GM23248 (cell line): ENCODE data around the gene PIK3CD. TPM values are rescaled to one million over a fixed set of nuclear protein-coding genes. Genes with fewer than 3 reads are reported as not detected.

Experiments used
- DNase-seq: peaks from one replicate; pipeline ENCODE4 v3.0.0-alpha.2; 2015
- H2AFZ ChIP-seq: fragments of 200-600 bp; sonication (generic); 2 replicates; pipeline ENCODE4 v1.6.1; 2016; ENCODE audit warnings: antibody characterized with exemption
- H3F3A ChIP-seq: fragments of 200-600 bp; sonication (generic); 2 replicates; pipeline ENCODE4 v1.6.1; 2016; ENCODE audit warnings: mild to moderate bottlenecking, antibody characterized with exemption, mixed run types; ENCODE audit not compliant: insufficient read depth
- H3K27ac ChIP-seq: fragments of 200-600 bp; sonication (generic); 2 replicates; pipeline ENCODE4 v1.5.1; 2016; ENCODE audit warnings: mild to moderate bottlenecking
- H3K27me3 ChIP-seq: fragments of 200-600 bp; sonication (generic); replicated peaks from 2 replicates; pipeline ENCODE4 v1.6.1; 2016; ENCODE audit warnings: mild to moderate bottlenecking; ENCODE audit not compliant: insufficient read depth
- H3K36me3 ChIP-seq: fragments of 200-600 bp; sonication (generic); 2 replicates; pipeline ENCODE4 v1.6.1; 2016; ENCODE audit warnings: low read depth, mild to moderate bottlenecking
- H3K4me1 ChIP-seq: fragments of 200-600 bp; sonication (generic); 2 replicates; pipeline ENCODE4 v1.6.1; 2016; ENCODE audit warnings: mild to moderate bottlenecking; ENCODE audit not compliant: insufficient read depth
- H3K4me2 ChIP-seq: fragments of 200-600 bp; sonication (generic); one replicate; pipeline ENCODE4 v1.6.1; 2016; ENCODE audit warnings: mild to moderate bottlenecking; ENCODE audit not compliant: unreplicated experiment
- H3K4me3 ChIP-seq: fragments of 200-600 bp; sonication (generic); 2 replicates; pipeline ENCODE4 v1.5.1; 2016; ENCODE audit warnings: mild to moderate bottlenecking
- H3K79me2 ChIP-seq: fragments of 200-600 bp; sonication (generic); 2 replicates; pipeline ENCODE4 v1.6.1; 2016; ENCODE audit warnings: mild to moderate bottlenecking; ENCODE audit not compliant: insufficient read depth
- H3K9ac ChIP-seq: fragments of 200-600 bp; sonication (generic); 2 replicates; pipeline ENCODE4 v1.6.1; 2016; ENCODE audit warnings: mild to moderate bottlenecking
- H3K9me2 ChIP-seq: fragments of 200-600 bp; sonication (generic); 2 replicates; pipeline ENCODE4 v1.6.1; 2016; ENCODE audit warnings: mixed run types, mild to moderate bottlenecking, moderate library complexity; ENCODE audit not compliant: insufficient read depth
- H3K9me3 ChIP-seq: fragments of 200-600 bp; sonication (generic); one replicate; pipeline ENCODE4 v1.6.1; 2017; ENCODE audit warnings: low read depth
- H4K20me1 ChIP-seq: fragments of 200-600 bp; sonication (generic); 2 replicates; pipeline ENCODE4 v1.6.0; 2016; ENCODE audit not compliant: insufficient read depth
- EZH2 ChIP-seq: fragments of 200-600 bp; sonication (generic); IDR thresholded peaks from 2 replicates; pipeline ENCODE4 v1.6.1; 2018; ENCODE audit warnings: antibody characterized with exemption, mild to moderate bottlenecking; ENCODE audit not compliant: insufficient read depth, poor library complexity, severe bottlenecking
- EZH2phosphoT487 ChIP-seq: fragments of 200-600 bp; sonication (generic); IDR thresholded peaks from 2 replicates; pipeline ENCODE4 v1.6.1; 2018; ENCODE audit warnings: antibody characterized with exemption, moderate library complexity, mild to moderate bottlenecking, low read depth; ENCODE audit not compliant: insufficient read depth
- WGBS, 2 experiments: methylation state at CpG; one replicate each; pipeline ENCODE4 v1.1.6; 2015 to 2017; ENCODE audit warnings: low lambda C conversion rate in 2 of 2, low coverage in 1 of 2; ENCODE audit errors: missing lambda C conversion rate in 2 of 2; 5-methylcytosine and 5-hydroxymethylcytosine counted together
- in situ Hi-C: fragments of 300-500 bp; cut with MboI; formaldehyde crosslinking; loops from 2 replicates; pipeline ENCODE4 v1.15.0; 2020
- polyA plus RNA-seq: library from polyadenylated mRNA; unstranded; fragments of >200 nt; fragmentation: Nextera tagmentation; extraction: Ambion mirVana; gene quantifications from 2 replicates; pipeline ENCODE4 v1.2.1, GENCODE V29; 2016
- total RNA-seq: library from RNA; depleted of rRNA; stranded (reverse); fragments of >200 nt; shearing (Covaris generic); gene quantifications from 2 replicates; pipeline ENCODE4 v1.2.3, GENCODE V29; 2014

Gene PIK3CD
- total and polyA plus RNA-seq, 2 experiments from 2014 or later = 3.5 to 7.1 TPM

- Histone ChIP-seq H3K9ac (no peak overlapping the region), H3K27me3 (no peaks in the 10 kb centered on the region), H4K20me1 (no peaks in the 10 kb centered on the region), H3K27ac (no peak overlapping the region), H3K4me2 (no peak overlapping the region), H3K4me3 (no peak overlapping the region), H2AFZ (no peak overlapping the region), H3K79me2 (peaks cover 4% of the 10 kb centered on the region; the same call in 1 of the 2 replicates), H3K36me3 (no peaks in the 10 kb centered on the region), H3K9me3 (no peaks in the 10 kb centered on the region), H3F3A (peaks cover 18% of the 10 kb centered on the region), H3K9me2 (no peaks in the 10 kb centered on the region), H3K4me1 (peaks cover 35% of the 10 kb centered on the region)
- DNase-seq = no peak
- 84 to 91% methylated on average over 5 of the region's 5 CpGs for WGBS, 2 experiments
- TF ChIP-seq EZH2 (no peak), EZH2phosphoT487 (no peak)
- in situ Hi-C loops = no loop called here
Observed at GRCh38 chr1:9703165-9703509, 51.6 kb downstream of the PIK3CD start.

GRCh38 chr1:9703681-9704080 is 52.1 kb downstream of the PIK3CD start:
- 96 to 100% methylated on average over 3 of the region's 3 CpGs for WGBS, 2 experiments
- Histone ChIP-seq H3K79me2 (peaks cover 4% of the 10 kb centered on the region; the same call in 1 of the 2 replicates), H3K4me3 (no peak overlapping the region), H3K27ac (no peak overlapping the region), H3K27me3 (no peaks in the 10 kb centered on the region), H3K9me3 (no peaks in the 10 kb centered on the region), H2AFZ (no peak overlapping the region), H3F3A (peaks cover 18% of the 10 kb centered on the region), H3K36me3 (no peaks in the 10 kb centered on the region), H3K9me2 (no peaks in the 10 kb centered on the region), H3K4me1 (peaks cover 35% of the 10 kb centered on the region), H3K4me2 (no peak overlapping the region), H3K9ac (no peak overlapping the region), H4K20me1 (no peaks in the 10 kb centered on the region)
- in situ Hi-C loops = no loop called here
- no peak for DNase-seq
- no peak for TF ChIP-seq EZH2phosphoT487
- TF ChIP-seq EZH2 = no peak

- H3K36me3 ChIP-seq = no peaks in the 10 kb centered on the region
- peaks cover 26% of the 10 kb centered on the region for H3K4me1 ChIP-seq
- no peak overlapping the region for H3K9ac ChIP-seq
- peak overlapping the region; percentile 31 for H3K27ac ChIP-seq
- H3K9me3 ChIP-seq = no peaks in the 10 kb centered on the region
- WGBS, 2 experiments = 85% methylated on average over 8 of the region's 8 CpGs
- no peaks in the 10 kb centered on the region for H4K20me1 ChIP-seq
- in situ Hi-C loops = no loop called here
- H3K79me2 ChIP-seq = peaks cover 4% of the 10 kb centered on the region; the same call in 1 of the 2 replicates
- H3F3A ChIP-seq = peaks cover 18% of the 10 kb centered on the region
- no peak overlapping the region for H2AFZ ChIP-seq
- H3K4me2 ChIP-seq = no peak overlapping the region
- peak overlapping the region; percentile 1; the same call in 1 of the 2 replicates for H3K4me3 ChIP-seq
- peak; percentile 52 for DNase-seq
- H3K9me2 ChIP-seq = no peaks in the 10 kb centered on the region
- no peaks in the 10 kb centered on the region for H3K27me3 ChIP-seq
- no peak for TF ChIP-seq EZH2phosphoT487
- no peak for TF ChIP-seq EZH2
Observed at GRCh38 chr1:9705337-9706093, 54.0 kb downstream of the PIK3CD start.

GRCh38 chr1:9706178-9706577 is 54.6 kb downstream of the PIK3CD start:
- no peaks in the 10 kb centered on the region for H3K9me3 ChIP-seq
- no peak for TF ChIP-seq EZH2phosphoT487
- no peak for TF ChIP-seq EZH2
- no peaks in the 10 kb centered on the region for H4K20me1 ChIP-seq
- H3K27ac ChIP-seq = no peak overlapping the region
- H3K9me2 ChIP-seq = no peaks in the 10 kb centered on the region
- peaks cover 17% of the 10 kb centered on the region for H3F3A ChIP-seq
- no peak for DNase-seq
- peaks cover 4% of the 10 kb centered on the region; the same call in 1 of the 2 replicates for H3K79me2 ChIP-seq
- H3K27me3 ChIP-seq = no peaks in the 10 kb centered on the region
- no peak overlapping the region for H2AFZ ChIP-seq
- no peak overlapping the region for H3K4me2 ChIP-seq
- no peak overlapping the region for H3K9ac ChIP-seq
- peaks cover 20% of the 10 kb centered on the region for H3K4me1 ChIP-seq
- WGBS, 2 experiments = 91 to 93% methylated on average over 4 of the region's 4 CpGs
- H3K36me3 ChIP-seq = no peaks in the 10 kb centered on the region
- in situ Hi-C loops = no loop called here
- no peak overlapping the region for H3K4me3 ChIP-seq
